Measurements from ENCODE around the gene P2RX2.

Gene P2RX2

GRCh38 chr12:132658149-132658894 lies 39.7 kb downstream of the P2RX2 start:
- FAIRE-seq, result no peak
- DNase-seq (ENCODE audit: insufficient read length, low spot score), result no peak

- DNase-seq (ENCODE audit: insufficient read length, low spot score) (no peak), FAIRE-seq (no peak)
Measured at GRCh38 chr12:132659146-132659545, 40.6 kb downstream of the P2RX2 start.

GRCh38 chr12:132660052-132660451 lies 41.5 kb downstream of the P2RX2 start:
- no peak for DNase-seq (ENCODE audit: insufficient read length, low spot score)
- FAIRE-seq, result no peak

- DNase-seq (ENCODE audit: insufficient read length, low spot score), result no peak
- FAIRE-seq, result no peak
Measured at GRCh38 chr12:132660996-132661395, 42.4 kb downstream of the P2RX2 start.

GRCh38 chr12:132661972-132662371 lies 43.4 kb downstream of the P2RX2 start:
- FAIRE-seq, result no peak
- no peak for DNase-seq (ENCODE audit: insufficient read length, low spot score)

- no peak for DNase-seq (ENCODE audit: insufficient read length, low spot score)
- FAIRE-seq, result no peak
Measured at GRCh38 chr12:132662901-132663755, 44.6 kb downstream of the P2RX2 start.

GRCh38 chr12:132664206-132665148 lies 45.9 kb downstream of the P2RX2 start:
- FAIRE-seq, result no peak

GRCh38 chr12:132665149-132665491 lies 46.5 kb downstream of the P2RX2 start:
- DNase-seq (ENCODE audit: insufficient read length, low spot score) (no peak), FAIRE-seq (no peak)

More at GRCh38 chr12:132664206-132665148, 45.9 kb downstream of the P2RX2 start:
- DNase-seq (ENCODE audit: insufficient read length, low spot score), result no peak

- FAIRE-seq, result no peak
Measured at GRCh38 chr12:132665794-132666193, 47.2 kb downstream of the P2RX2 start.

GRCh38 chr12:132668191-132669088 lies 49.9 kb downstream of the P2RX2 start:
- no peak for DNase-seq (ENCODE audit: insufficient read length, low spot score)
- FAIRE-seq, result no peak

More at GRCh38 chr12:132665794-132666193, 47.2 kb downstream of the P2RX2 start:
- DNase-seq (ENCODE audit: insufficient read length, low spot score), result no peak

GRCh38 chr12:132669166-132669879 lies 50.7 kb downstream of the P2RX2 start:
- DNase-seq (ENCODE audit: insufficient read length, low spot score) (no peak), FAIRE-seq (no peak)
